Gastrocnemius medialis (tissue), 4 donors: ENCODE results near the gene SIL1. TPM values are rescaled to one million over a fixed set of nuclear protein-coding genes. Genes with fewer than 3 reads are reported as not detected.

Experiments used
- ATAC-seq, 2 donors: fragments of 150-250 bp; one replicate each; pipeline ENCODE4 v1.9.1; 2016
- DNase-seq, 2 donors: peaks; one replicate each; pipeline ENCODE4 v3.0.0-alpha.2; 2019
- H3K27ac ChIP-seq, 4 donors: fragments of 200-600 bp; sonication (generic); 1 replicate in 1 of 4; 2 replicates in 3 of 4; pipeline ENCODE4 v1.5.1; 2016 to 2018; ENCODE audit warnings: mild to moderate bottlenecking in 2 of 4, moderate library complexity in 1 of 4
- H3K27me3 ChIP-seq, 3 donors: fragments of 200-600 bp; sonication (generic) in 2 of 3; 1 replicate in 1 of 3; 2 replicates in 2 of 3; pipeline versions ENCODE4 v1.5.1 to v1.6.0; 2016 to 2019; ENCODE audit warnings: mild to moderate bottlenecking in 1 of 3, moderate library complexity in 1 of 3
- H3K36me3 ChIP-seq, 2 donors: fragments of 200-600 bp; sonication (generic) in 1 of 2; one replicate each; pipeline ENCODE4 v1.5.1; 2017 to 2018
- H3K4me1 ChIP-seq, 2 donors: fragments of 200-600 bp; sonication (generic) in 1 of 2; one replicate each; pipeline ENCODE4 v1.5.1; 2016 to 2017; ENCODE audit warnings: mild to moderate bottlenecking in 2 of 2
- H3K4me3 ChIP-seq, 4 donors: fragments of 200-600 bp; sonication (generic) in 3 of 4; 1 replicate in 1 of 4; 2 replicates in 3 of 4; pipeline ENCODE4 v1.5.1; 2016 to 2019; ENCODE audit warnings: mild to moderate bottlenecking in 2 of 4
- H3K9me3 ChIP-seq, 3 donors: fragments of 200-600 bp; sonication (generic) in 2 of 3; 1 replicate in 1 of 3; 2 replicates in 2 of 3; pipeline ENCODE4 v1.5.1; 2016 to 2019
- POLR2A ChIP-seq, 2 donors: fragments of 450-650 bp; IDR thresholded peaks; one replicate each; pipeline ENCODE4 v1.6.1; 2017; ENCODE audit warnings: antibody characterized with exemption in 2 of 2, mild to moderate bottlenecking in 2 of 2, moderate library complexity in 2 of 2
- in situ Hi-C, 4 donors: fragments of 200-750 bp; cut with MboI; loops; one replicate each; pipeline versions ENCODE4 v1.15.0 to v1.8.0; 2017; ENCODE audit warnings: low sequenced_read_pairs in 4 of 4
- intact Hi-C: fragments of 100-400 bp; cut with DNase I; formaldehyde crosslinking; loops from one replicate; pipeline ENCODE4 v1.15.1; 2023; ENCODE audit warnings: low total_unique reads
- total RNA-seq, 4 donors: library from RNA; depleted of rRNA; stranded (reverse); fragments of >200 nt; gene quantifications; one replicate each; pipeline versions ENCODE4 v1.1.0 to v1.2.3, GENCODE V29; 2016
- TF ChIP-seq, protein P1 (sequence below), 5 experiments: fragments of 450-650 bp in 3 of 5; fragments of 200-600 bp in 2 of 5; sonication (generic) in 2 of 5; IDR thresholded peaks in 4 of 5; conservative IDR thresholded peaks in 1 of 5; 1 replicate in 4 of 5; 2 replicates in 1 of 5; pipeline ENCODE4 v1.5.1; 2016 to 2019; ENCODE audit warnings: antibody characterized with exemption in 5 of 5, mild to moderate bottlenecking in 3 of 5, moderate library complexity in 3 of 5

SIL1 gene
- total RNA-seq, 4 donors from 2014 or later = 36.6 to 52.6 (median 48.2) TPM

GRCh38 chr5:138961221-138961620 is 236.9 kb downstream of the SIL1 start:
- Histone ChIP-seq H3K27me3 (no peaks in the 10 kb centered on the region), H3K36me3 (no peaks in the 10 kb centered on the region), H3K4me3 (no peak overlapping the region), H3K9me3 (no peaks in the 10 kb centered on the region), H3K27ac (no peak overlapping the region), H3K4me1 (no peaks in the 10 kb centered on the region)
- TF ChIP-seq, protein P1, sequence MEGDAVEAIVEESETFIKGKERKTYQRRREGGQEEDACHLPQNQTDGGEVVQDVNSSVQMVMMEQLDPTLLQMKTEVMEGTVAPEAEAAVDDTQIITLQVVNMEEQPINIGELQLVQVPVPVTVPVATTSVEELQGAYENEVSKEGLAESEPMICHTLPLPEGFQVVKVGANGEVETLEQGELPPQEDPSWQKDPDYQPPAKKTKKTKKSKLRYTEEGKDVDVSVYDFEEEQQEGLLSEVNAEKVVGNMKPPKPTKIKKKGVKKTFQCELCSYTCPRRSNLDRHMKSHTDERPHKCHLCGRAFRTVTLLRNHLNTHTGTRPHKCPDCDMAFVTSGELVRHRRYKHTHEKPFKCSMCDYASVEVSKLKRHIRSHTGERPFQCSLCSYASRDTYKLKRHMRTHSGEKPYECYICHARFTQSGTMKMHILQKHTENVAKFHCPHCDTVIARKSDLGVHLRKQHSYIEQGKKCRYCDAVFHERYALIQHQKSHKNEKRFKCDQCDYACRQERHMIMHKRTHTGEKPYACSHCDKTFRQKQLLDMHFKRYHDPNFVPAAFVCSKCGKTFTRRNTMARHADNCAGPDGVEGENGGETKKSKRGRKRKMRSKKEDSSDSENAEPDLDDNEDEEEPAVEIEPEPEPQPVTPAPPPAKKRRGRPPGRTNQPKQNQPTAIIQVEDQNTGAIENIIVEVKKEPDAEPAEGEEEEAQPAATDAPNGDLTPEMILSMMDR (IDR thresholded peaks at IDR 0.05 in 4 of 5, conservative IDR thresholded peaks at IDR 0.05 in 1 of 5) = no peak
- TF ChIP-seq POLR2A (IDR thresholded peaks at IDR 0.05) = no peak
- DNase-seq (no peak), ATAC-seq (no peak)
- intact Hi-C loops = no loop called here
- in situ Hi-C loops = no loop called here

- in situ Hi-C loops (no loop called here), intact Hi-C loops (no loop called here)
- Histone ChIP-seq H3K4me1 (peaks cover 4 to 6% of the 10 kb centered on the region in 2 donors), H3K27me3 (no peaks in the 10 kb centered on the region), H3K36me3 (no peaks in the 10 kb centered on the region), H3K4me3 (no peak overlapping the region), H3K27ac (no peak overlapping the region), H3K9me3 (no peaks in the 10 kb centered on the region)
- no peak for TF ChIP-seq POLR2A (IDR thresholded peaks at IDR 0.05)
- TF ChIP-seq, protein P1 (IDR thresholded peaks at IDR 0.05 in 4 of 5, conservative IDR thresholded peaks at IDR 0.05 in 1 of 5) = no peak
- no peak for DNase-seq
- ATAC-seq = no peak
Observed at GRCh38 chr5:138960145-138960692, 237.9 kb downstream of the SIL1 start.

DNA sequence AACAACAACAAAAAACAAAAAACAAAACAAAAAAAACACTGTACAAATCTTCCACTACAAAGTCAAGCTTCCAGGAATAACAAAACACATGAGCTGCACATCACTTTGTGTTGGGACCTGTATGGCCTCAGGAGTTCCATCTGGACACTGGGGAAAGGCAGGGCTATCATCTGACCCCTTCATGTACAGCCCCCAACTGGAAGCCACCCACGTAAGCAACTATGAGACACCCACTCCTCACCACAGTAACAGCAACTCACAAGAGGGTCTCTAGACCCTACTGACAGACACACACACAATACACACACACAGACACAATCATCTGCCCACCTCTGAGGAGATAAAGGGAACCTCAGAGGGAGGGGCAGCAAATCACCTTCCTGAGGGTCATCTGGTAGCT is 241.4 kb downstream of the SIL1 start:
- Histone ChIP-seq H3K36me3 (no peaks in the 10 kb centered on the region), H3K4me3 (no peak overlapping the region), H3K27ac (no peak overlapping the region), H3K27me3 (no peaks in the 10 kb centered on the region), H3K9me3 (no peaks in the 10 kb centered on the region), H3K4me1 (peaks cover 36 to 40% of the 10 kb centered on the region in 2 donors)
- TF ChIP-seq, protein P1 (IDR thresholded peaks at IDR 0.05 in 4 of 5, conservative IDR thresholded peaks at IDR 0.05 in 1 of 5) = no peak
- TF ChIP-seq POLR2A (IDR thresholded peaks at IDR 0.05) = no peak
- intact Hi-C loops = no loop called here
- in situ Hi-C loops = no loop called here
- ATAC-seq (no peak), DNase-seq (no peak)

GRCh38 chr5:138955671-138956295 is 242.4 kb downstream of the SIL1 start:
- Histone ChIP-seq H3K36me3 (no peaks in the 10 kb centered on the region), H3K4me1 (peaks cover 42 to 47% of the 10 kb centered on the region in 2 donors), H3K27ac (peak overlapping the region; percentile 75 to 82 (median 80)), H3K9me3 (no peaks in the 10 kb centered on the region), H3K4me3 (no peak overlapping the region), H3K27me3 (no peaks in the 10 kb centered on the region)
- intact Hi-C loops (no loop called here), in situ Hi-C loops (no loop called here)
- TF ChIP-seq, protein P1 (IDR thresholded peaks at IDR 0.05 in 4 of 5, conservative IDR thresholded peaks at IDR 0.05 in 1 of 5) = no peak
- no peak for TF ChIP-seq POLR2A (IDR thresholded peaks at IDR 0.05)
- ATAC-seq (no peak), DNase-seq (no peak)
